ENCODE results near the gene KCNN1. TPM values are rescaled to one million over a fixed set of nuclear protein-coding genes. Genes with fewer than 3 reads are reported as not detected.

Gene KCNN1
- total RNA-seq, 1 experiment from 2014 or later: not detected

DNA sequence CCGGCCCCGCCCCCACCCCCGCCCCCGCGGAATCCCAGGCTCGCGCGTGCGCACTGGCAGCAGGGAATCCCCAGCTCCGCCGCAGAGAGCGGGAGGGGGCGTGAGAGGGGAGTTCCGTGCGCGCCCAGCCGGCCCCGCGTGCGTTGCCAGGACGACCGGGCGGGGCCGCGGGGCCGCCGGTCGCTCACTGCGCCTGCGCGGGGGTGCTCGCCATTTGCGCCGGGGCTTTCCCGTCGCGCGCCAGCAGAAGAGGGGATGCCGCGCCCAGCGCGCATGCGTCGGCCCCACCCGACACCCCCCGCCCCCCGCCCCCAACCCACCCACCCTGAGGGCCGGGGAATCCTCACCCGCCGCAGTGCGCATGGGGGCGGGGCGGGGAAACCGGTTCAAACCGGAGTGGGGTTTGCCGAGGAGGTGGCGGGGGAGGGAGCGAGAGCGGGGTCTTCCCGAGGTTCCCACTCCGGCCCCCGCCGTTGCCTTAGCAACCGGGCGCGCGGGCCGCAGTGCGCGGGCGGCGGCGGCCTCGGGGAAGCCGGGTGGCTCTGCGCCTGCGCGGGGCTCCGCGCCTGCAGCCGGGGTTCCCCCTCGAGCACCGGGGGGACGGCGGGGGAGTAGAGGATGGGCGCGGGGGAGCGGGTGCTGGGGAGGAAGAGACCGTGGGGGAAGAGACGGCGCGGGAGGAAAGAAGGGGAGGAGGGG lies 18.9 kb upstream of the KCNN1 start:
- peak; percentile 88 for DNase-seq (ENCODE audit: low read depth)

DNA sequence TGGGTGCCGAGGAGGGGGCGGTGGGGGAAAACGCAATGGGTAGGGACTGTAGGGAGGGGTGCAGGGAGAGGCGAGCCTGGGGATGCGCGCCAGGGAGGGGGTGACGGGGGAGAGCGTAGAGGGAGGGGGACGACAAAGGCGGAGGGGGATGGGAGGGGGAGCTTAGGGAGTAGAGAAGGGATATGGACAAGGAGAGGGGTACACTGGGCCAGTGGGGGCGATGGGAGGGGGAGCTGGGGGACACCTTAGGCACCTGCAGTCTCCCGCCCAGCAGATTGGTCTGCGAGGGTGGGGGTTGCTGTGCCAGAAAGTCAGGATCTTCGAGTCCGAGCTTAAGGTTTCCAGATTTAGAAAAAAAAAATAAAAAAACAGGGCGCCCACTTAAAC lies 18.4 kb upstream of the KCNN1 start:
- no peak for DNase-seq (ENCODE audit: low read depth)

DNA sequence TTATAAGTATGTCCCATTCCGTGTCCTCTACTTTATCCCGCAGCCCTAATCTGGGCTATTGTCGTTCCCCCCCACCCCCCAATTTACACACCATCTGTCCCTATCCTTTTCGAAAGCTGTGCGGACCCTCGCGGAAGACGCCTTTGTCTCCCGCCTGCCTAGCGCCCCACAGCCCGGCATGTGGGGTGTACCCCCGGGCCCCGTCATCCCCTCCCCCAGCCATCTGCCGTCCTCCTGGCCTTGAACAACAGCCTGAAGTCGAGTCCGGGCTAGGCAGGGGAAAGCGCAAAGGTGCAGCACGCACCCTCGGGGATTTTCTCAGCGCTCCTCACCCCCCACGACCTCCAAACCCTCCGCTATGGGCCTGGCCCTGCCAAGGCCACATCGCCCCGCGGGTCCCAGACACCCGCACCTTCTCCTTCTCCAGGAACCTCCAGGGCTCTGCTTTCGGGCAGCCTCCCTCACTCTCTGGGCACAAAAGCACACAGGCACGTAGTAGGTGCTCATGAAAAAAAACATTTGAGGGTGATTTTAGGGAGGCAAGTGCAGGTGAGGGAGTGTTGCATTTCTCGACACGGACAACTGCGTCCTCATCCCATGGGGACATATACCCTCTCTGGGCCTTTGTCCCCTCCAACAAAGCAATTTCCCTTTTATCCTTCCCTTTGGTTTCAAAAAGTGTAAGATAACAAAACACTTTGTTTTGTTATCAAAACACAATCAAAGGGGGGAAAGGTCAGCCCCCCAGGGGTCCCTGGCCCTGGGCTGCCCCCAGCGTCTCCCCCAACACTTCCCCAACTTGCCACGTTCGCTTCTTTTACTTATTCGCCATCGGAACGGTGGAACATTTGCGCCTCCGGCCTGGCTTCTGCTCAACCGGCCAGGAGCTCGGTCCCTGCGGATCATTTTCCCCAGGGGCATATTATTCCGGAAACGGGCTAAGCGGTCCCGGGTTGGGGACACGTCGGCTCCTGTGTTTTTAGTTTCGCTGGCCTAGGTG lies 17.7 kb upstream of the KCNN1 start:
- no peak for DNase-seq (ENCODE audit: low read depth)

DNA sequence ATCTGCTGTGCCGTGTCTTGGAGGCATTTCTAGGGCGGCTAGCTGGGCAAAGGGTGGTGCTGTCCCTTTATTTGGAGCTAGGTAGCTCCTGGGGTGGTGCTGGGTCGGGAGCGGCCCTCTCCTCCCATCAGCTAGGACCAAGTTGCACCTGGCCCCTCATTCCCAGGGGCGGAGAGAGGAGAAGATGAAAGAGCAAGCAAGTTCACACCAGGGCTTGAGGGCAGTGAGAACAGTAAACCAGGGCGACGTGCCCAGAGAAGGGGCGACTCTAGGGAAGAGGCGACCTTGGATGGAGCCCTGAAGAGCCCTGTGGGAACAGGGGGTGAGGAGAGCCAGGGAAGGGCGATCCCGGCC lies 17.0 kb upstream of the KCNN1 start:
- no peak for DNase-seq (ENCODE audit: low read depth)

DNA sequence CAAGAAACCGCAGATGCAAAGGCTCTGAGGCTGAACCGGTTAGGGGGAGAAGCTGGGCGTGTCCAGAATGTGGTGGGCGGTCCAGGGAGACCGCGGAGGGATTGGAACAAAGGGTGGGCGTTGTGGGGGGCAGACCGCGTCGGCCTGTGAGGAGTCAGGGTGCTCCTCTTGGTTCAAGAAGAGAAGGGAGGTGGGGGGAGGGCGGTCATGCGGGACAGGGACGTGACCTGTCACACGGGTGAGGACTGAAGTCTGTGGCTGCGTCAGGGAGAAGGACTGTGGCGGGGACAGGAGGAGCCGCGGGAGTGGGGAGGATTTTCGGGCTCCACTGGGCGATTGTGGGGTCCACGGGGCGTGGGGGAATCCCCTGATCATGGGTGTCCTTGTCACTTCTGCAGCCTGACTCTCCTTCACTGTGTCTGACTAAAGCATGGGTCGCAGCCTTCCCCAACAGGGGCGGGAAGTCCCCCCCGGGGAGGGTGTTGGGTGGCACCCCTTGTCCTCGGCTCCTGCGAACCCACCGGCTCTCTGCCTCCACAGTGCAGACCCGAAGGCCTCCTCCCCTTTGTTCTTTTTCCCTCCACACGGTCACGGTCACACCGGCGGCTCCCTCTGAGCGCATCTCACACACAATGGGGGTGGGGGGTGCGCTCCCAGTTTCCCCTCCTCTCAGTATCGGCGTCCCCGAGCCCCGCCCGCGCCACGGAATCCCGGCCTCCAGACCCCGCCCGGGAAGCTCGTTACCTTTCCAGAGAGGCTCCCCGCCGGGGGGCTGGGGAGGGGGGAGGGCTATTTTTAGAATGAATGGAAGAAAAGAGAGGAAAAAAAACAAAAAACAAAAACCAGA lies 16.4 kb upstream of the KCNN1 start:
- DNase-seq (ENCODE audit: low read depth): no peak

DNA sequence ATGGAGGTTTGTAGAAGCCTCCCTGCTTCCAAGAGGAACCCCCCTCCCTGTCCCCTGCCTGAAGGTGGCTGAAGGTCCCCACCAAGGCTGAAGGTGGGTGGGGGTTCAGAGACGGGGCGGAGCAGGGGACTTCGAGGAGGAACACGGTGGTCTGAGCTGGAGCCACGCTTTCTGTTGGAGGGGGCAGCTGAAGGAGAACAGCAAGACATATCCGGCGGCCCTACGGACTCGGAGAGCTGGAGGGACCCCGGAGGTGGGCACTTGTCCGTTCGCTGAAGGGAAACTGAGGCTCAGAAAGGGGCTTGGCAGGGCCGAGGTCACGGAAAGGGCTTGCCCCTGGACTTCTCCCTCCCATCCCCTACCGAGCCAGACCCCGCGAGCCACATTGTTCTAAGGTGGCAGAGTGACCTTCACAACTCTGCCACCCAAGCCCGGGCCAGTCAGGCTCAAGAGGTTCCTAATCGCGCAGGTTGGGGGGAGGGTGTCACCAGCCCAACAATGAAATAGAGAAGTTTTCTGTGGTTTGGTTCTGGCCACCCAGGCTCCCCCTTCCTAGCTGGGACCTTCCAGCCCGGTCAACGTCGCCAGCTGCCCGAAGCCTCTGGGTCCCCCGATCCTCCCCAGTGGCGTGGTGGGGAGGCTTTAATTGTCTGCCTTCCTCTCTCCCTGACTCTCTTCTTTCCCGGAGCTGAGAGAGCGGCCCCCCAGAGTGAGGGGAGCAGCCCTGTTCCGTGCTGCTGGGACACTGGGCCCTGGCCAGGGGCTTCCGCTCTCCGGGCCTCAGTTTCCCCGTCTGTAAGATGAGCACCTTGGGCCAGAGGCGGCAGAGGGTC lies 15.5 kb upstream of the KCNN1 start:
- DNase-seq (ENCODE audit: low read depth): no peak

DNA sequence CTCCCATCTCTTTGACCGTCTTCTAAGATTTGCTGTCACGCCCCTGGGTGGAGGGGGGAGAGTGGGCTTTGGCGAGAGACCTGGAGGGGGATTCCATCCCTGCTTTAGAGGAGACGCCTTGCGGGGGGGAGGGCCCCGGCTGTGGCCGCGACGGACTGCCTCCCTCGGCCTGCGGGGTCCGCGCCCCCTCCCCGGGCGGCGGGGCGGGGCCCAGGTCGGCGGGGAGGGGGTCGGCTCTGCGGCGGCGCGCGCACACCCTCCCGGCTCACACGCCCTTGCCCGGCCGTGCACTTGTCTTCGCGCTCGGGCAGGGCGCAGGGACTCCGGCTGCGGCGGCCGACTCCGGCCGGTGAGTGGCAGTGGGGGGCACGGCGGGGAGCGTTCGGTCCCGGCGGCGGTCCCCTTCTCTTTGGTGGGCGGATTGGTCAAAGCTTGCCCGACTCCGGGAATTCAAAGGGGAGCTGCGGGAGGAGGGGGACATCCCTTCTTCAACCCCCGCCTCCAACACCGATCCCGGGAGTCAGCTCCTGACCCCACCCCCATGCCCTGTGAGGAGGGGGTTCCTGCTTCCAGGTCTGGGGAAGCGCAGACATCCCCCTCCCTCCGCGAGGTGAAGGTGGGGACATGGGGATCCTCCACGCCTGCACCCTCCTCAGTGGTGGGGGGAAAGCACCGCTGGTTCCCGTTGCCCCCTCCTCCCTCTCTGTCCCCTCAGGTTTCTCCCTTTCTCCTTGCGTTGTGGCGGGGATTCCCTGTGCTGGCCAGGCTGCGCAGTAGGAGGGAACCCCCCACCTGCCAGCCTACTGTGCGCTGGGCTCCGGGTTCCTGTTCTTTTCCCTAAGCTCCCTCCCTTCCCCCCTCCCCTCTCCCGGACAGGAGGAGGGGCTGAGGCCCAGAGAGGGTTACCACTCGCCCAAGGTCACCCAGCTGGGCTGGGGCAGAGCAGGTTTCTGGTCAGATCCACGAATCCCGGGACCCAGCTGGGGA lies 14.6 kb upstream of the KCNN1 start:
- DNase-seq (ENCODE audit: low read depth): no peak

DNA sequence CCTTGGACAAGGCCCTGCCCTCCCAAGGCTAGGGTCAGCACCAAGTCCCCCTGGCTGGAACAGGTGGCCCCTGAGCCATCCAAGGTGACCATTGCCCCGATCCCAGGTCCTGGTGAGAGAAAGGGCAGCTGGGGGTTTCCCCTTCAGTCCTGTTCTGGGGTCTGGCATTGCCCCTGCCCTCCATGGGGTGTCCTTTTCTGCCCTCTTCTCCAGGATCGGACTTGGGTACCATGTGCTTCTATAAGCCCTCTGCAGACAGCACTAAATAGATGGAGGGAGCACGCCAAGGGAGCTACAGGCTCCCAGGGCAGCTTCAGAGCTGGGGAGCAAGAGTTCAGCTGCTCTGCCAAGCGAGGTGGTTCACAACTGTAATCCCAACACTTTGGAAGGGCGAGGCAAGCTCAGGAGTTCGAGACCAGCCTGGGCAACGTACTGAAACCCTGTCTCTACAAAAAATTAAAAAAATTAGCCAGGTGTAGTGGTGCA lies 13.5 kb upstream of the KCNN1 start:
- DNase-seq (ENCODE audit: low read depth): no peak

DNA sequence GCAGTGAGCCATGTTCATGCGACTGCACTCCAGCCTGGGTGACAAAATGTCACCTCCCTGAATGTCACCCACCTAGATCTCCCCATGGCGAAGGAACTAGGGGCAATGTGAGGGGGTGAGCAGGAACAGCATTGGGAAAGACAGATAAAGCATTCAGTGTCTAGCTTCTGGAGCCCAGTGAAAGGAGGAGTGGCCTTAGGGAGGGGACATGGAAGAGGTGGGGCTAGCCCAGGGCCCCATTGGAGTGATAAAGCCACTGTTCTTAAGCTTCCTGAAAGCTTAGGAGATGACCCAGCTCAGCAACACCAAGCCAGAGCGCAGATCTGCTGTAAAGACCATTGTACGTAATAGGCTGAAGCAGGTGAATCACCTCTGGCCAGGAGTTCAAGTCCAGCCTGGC lies 13.0 kb upstream of the KCNN1 start:
- DNase-seq (ENCODE audit: low read depth): no peak

DNA sequence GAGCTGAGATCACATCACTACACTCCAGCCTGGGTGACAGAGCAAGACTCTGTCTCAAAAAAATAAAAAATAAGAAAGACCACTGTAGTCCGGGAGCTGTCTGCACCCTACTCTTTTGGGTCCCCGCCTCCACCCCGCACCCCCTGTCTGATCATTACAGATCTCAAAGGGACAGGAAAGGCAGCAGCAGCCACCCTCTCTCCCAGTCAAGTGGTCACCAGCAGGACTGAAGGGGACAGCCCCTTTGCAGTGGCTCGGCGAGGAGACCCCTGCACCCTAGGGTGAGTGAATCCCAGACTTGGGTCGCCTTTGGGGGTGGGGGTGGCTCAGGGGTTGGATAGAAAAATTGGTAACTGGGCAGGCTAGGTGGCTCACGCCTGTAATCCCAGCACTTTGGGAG lies 12.5 kb upstream of the KCNN1 start:
- no peak for DNase-seq (ENCODE audit: low read depth)

DNA sequence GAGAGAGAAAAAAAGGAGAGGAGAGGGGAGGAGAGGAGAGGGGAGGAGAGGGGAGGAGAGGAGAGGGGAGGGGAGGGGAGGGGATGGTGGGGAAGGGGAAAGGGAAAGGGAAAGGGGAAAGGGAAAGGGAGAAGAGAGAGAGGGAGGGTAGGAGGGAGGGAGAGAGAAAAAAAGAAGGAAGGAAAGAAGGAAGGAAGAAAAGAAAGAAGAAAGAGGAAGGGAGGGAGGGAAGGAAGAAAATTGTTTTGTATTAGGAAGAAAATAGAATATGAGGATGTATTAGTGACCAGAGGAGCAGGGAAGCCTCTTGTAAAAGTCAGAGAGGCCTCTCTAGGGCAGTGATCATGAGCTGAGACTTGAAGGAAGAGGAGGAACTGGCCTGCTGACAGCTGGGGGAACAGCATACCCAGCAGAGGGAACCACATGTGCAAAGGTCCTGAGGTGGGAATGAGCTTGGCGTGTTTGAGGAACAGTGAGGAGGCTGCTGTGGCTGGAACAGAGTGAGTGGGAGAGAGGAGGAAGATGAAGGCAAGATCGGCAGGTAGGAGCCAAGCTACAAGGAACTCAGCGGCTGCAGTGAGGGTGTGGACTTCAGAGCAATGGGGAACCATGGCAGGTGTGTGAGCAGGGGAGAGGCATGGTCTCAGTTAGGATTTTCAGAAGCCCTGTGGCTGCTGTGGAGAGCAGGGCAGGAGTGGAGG lies 9.6 kb upstream of the KCNN1 start:
- no peak for DNase-seq (ENCODE audit: low read depth)

DNA sequence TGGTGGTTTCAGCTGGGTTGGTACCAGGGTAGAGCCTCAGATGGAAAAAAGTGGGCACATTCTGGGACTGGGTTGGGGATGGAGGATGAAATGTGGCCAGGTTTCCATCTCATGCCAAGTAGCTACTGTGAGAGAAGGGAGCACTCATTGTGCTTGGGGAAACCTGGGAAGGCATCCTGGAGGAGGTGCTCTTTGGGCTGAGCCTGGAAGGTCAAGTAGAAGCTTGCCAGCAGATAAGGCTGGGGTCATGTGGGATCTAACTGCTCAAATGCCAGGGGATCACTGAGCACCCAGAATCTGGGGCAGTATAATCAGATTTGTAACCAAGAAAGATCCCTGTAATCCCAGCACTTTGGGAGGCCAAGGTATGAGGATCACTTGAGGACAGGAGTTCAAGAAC lies 9.0 kb upstream of the KCNN1 start:
- no peak for DNase-seq (ENCODE audit: low read depth)

DNA sequence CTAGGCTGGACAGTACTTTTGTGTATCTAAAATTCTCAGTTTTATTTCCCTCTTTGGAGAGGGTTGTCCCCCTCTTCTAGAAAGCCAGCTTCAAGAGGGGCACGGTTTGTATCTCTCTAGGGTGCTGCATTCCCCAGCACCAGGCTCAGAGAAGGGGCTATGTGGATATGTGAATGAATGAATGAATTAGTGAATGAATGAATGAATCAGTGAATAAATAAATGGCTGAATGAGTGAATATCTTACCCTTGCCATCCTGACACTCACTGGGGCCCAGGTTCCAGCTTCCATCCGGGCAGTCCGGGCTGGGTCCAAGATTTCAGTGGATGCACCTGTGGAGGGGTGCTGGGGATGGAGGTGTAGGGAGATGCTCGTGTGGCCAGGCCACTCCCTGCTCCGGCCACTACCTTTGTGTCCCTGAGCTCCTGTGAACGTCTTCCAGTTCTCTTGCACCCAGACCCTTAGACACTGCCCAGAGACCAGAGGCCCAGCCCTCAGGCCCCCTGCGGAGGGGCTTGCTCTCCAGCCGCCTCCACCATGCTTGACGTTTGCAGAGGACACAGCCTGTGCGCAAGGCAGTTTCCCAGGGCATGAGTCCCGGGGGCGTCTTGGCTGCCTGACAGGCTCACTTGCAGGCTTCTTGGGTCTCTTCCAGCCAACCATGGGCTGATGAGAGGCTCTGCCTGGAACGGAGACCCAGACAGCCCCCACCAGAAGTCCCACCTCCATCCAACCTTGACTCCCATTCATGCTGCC lies 2.8 kb upstream of the KCNN1 start:
- DNase-seq (ENCODE audit: low read depth): no peak

DNA sequence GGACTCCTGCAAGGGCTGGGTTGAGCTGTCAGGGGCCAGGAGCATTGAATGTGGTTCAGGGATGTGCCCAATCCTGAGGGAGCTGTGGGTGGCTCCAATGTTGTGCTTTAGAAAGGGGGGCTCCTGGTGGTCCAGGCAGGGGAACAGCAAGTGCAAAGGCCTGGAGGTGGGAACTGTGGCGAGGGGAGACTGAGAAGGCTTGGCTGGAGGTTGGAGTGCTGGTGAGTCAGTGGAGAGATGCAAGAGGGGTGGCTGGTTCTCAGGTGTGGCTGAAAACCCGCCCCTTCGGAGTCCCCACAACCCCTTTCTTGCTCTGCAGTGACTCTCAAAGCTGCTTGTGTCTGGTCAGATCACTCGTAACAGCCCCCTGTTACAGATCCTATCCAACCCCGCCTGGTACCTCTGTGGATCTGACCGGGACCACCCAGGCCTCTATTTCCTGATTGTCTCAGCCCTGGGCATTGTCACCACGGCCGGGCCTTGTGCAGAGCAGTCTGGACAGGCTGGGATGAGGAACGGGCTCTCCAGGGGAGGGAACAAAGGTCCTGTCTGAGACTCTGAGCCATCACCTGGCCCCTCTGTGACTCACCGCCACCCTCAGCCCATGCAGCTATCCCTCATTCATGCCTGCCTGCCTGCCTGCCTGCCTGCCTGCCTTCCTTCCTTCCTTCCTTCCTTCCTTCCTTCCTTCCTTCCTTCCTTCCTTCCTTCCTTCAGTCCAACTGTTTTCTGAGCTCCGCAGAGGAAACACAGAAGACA lies 1.4 kb upstream of the KCNN1 start:
- no peak for DNase-seq (ENCODE audit: low read depth)

DNA sequence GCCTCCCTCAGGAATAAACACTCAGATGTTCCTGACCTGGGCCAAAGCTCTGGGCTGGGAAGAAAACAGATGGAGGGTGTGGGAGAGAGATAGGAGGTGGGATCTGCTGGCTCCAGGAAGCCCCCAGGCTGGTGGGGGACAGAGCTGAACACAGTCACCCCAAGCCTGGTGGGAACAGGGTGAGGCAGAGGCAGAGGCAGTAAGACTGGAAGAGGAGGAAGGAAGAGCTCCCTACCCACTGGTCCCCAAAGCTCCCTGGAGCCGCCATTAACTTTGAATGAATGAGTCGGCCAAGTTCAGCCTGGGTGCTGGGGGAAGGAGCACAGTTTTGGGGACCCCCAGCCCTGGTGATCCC lies 801 bp upstream of the KCNN1 start:
- DNase-seq (ENCODE audit: low read depth): no peak

DNA sequence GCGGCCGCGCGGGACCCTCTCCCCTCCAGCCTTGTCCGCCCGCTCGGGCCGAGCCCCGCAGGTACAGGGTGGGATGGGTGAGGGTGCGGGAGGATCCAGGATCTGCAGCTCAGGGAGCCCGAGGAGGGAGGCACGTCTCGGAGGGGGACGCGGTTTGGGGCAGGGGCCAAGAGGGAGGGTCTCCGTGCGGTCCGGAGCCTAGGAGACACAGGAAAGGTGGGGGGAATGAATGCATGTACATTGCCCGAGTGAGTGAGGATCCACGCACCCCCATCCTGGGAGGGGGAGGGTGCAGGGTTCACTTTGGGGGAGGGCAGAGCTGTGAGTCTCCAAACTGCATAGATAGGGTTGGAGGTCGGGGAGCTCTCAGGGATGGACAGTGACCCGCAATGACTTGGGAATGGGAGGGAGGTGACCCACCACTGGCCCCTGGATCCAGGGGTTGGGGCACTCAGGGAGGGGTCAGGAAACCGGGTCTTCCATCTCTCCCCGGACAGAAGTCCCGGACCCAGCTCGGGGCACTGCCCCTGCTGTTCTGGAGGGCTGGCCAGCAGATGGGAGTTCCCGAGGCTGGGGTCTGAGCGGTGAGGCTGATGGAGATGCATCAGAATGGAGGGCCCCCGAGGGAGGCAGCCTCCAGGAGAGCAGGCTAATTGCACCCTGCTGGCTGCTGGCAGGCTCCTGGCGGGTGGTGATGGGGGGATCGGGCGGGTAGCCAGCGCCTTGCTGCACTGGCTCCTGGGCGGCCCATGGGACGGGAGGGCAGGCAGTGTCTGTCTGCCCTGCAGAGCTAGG lies 547 bp downstream of the KCNN1 start:
- no peak for DNase-seq (ENCODE audit: low read depth)

DNA sequence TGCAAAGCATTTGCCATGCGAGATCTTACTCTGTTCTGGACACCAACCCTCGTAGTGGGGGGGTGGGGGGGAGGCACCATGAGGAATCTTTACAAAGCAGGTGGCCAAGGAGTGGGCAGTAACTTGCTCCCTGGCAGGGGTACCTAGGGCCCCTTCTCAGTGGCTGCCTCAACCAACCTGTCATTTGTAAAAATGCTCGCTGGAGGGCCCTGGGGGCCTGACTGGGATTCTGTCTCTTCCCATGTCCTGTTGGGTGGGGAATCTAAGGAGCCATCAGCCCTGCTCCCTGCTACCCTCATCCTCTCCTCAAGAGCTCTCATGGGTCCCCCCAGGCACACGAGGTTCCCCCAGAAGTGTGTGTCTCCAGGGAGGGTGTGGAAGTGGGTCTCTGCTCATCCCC lies 1.5 kb downstream of the KCNN1 start:
- DNase-seq (ENCODE audit: low read depth): no peak
